GF-D8 (cell line): ENCODE measurements around the gene CNIH1.
"Not testable (repeated sequence)": the region's sequence is repeated elsewhere in the genome, so short reads cannot be mapped to it uniquely, and the experiment has no call there.

Experiments used
- DNase-seq: peaks from one replicate; lab custom pipeline; 2025; lab: John Stamatoyannopoulos, UW

Gene CNIH1

DNA sequence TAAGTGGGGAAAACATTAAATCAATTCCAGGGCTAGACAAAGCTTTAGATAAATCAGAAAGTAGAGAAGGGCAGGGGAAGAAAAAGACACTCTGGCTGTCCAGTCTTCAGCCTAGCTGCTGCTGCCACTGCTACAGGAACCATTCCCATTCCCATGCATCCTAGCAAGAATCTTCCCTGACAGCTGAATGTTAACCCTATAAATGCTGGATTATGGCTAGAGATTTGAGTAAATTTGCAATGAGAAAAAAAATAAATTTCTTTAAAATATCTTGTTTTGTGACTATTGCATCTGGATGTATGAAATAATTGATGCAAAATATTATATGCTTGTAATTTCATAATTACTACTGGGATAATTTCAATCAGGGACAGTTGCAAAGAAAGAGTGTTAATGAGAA lies 59.4 kb downstream of the CNIH1 start:
- DNase-seq, result no peak

DNA sequence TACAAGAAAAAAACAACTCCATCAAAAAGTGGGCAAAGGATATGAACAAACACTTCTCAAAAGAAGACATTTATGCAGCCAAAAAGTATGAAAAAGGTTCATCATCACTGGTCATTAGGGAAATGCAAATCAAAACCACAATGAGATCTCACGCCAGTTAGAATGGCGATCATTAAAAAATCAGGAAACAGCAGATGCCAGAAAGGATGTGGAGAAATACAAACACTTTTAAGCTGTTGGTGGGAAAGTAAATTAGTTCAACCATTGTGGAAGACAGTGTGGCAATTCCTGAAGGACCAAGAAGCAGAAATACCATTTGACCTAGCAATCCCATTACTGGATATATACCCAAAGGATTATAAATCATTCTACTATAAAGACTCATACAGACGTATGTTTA lies 60.6 kb downstream of the CNIH1 start:
- DNase-seq, result not testable (repeated sequence)

- DNase-seq, result not testable (repeated sequence)
These were observed 62.3 kb downstream of the CNIH1 start for GRCh38 chr14:54378893-54379292.

- no peak for DNase-seq
These were observed 63.7 kb downstream of the CNIH1 start for GRCh38 chr14:54377501-54377900.

- no peak for DNase-seq
These were observed 66.9 kb downstream of the CNIH1 start for GRCh38 chr14:54374117-54374884.
